Right ventricle myocardium superior (tissue), 1 donor: Measurements from ENCODE around the gene ZNF488. TPM values are rescaled to one million over a fixed set of nuclear protein-coding genes. Genes with fewer than 3 reads are reported as not detected.
"Not testable (repeated sequence)": the region's sequence is repeated elsewhere in the genome, so short reads cannot be mapped to it uniquely, and the experiment has no call there.

Experiments
- ATAC-seq: fragments of 200-7000 bp; cut with Tn5 transposase; one replicate; pipeline ENCODE4 v1.9.1; 2020; ENCODE audit warnings: mild to moderate bottlenecking; ENCODE audit not compliant: poor library complexity
- DNase-seq: peaks from one replicate; pipeline ENCODE4 v3.0.0-alpha.2; 2020
- intact Hi-C: fragments of 100-400 bp; cut with DNase I; formaldehyde crosslinking; loops from one replicate; pipeline ENCODE4 v1.11.2; 2022
- long read RNA-seq: library from polyadenylated mRNA; unstranded; transcript quantifications from one replicate; pipeline ENCODE4 v2.0.0, GENCODE V29; 2021
- total RNA-seq: library from RNA; stranded (reverse); fragmentation: NEBNext Ultra II Directional; extraction: Animal tissue kit (Norgen Biotek cat#: 25700); gene quantifications from one replicate; pipeline ENCODE4 v1.2.1, GENCODE V29; 2021
- donor health status: DM: no; HTN: yes; CAD: no; lungs with severe emphysema.

The ZNF488 gene, protein sequence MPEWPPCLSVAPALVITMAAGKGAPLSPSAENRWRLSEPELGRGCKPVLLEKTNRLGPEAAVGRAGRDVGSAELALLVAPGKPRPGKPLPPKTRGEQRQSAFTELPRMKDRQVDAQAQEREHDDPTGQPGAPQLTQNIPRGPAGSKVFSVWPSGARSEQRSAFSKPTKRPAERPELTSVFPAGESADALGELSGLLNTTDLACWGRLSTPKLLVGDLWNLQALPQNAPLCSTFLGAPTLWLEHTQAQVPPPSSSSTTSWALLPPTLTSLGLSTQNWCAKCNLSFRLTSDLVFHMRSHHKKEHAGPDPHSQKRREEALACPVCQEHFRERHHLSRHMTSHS
- not detected for total RNA-seq
- long read RNA-seq = 0 reads

DNA sequence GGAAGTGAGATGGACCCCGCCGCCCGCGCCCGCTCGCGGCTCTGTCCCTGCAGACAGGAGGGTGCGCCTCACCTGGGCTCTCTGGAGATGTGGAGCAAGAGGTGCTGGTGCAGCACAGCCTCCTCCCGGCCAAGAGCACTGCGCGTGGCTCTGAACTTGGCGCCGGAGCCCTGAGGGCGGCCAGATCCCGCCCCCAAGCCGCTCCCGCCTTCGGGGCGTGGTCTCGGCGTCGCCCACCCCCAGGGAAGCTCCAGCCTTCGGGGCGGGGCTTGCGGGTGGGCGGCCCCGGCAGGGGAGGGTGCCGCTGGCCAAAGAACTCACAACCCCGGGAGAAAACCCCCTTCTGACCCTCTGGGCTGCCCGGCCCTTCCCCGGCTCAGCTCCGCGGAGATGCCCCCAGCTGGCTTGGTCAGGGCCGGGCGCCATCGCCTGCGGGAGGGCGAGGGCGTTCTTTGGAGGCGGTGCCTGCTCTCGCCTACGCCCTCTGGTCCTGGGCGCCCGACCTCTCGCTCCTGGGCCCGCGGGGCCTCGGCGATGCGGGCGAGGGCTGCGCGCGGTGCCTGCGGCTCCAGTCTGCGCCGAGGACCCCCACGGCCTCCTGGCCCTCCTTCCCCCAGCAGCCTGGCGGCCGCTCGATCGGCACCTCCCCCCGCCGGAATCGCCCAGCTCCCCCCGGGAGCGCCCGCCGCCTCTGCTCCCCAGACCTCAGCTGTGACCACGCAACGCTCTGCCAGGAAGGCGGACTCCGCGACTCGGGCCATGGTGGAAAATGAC is at the start of gene ZNF488:
TSS of gene ZNF488 (minus strand) at position 146 of the 774 bp plus-strand sequence. CDS start 15,464 bp downstream, outside the sequence.
- peak; percentile 88 for DNase-seq
- intact Hi-C loops = no loop called here
- peak; percentile 99 for ATAC-seq

- intact Hi-C loops = no loop called here
- no peak for DNase-seq
- ATAC-seq = no peak
Observed at GRCh38 chr10:47425813-47426419, 41.8 kb upstream of the ZNF488 start.

GRCh38 chr10:47424231-47424630 is 40.1 kb upstream of the ZNF488 start:
- DNase-seq = no peak
- ATAC-seq = no peak
- intact Hi-C loops = no loop called here

GRCh38 chr10:47423476-47423875 is 39.4 kb upstream of the ZNF488 start:
- ATAC-seq = no peak

GRCh38 chr10:47421057-47421952 is 37.2 kb upstream of the ZNF488 start:
- DNase-seq = no peak

More at GRCh38 chr10:47423476-47423875, 39.4 kb upstream of the ZNF488 start:
- DNase-seq = no peak
- intact Hi-C loops = no loop called here

DNA sequence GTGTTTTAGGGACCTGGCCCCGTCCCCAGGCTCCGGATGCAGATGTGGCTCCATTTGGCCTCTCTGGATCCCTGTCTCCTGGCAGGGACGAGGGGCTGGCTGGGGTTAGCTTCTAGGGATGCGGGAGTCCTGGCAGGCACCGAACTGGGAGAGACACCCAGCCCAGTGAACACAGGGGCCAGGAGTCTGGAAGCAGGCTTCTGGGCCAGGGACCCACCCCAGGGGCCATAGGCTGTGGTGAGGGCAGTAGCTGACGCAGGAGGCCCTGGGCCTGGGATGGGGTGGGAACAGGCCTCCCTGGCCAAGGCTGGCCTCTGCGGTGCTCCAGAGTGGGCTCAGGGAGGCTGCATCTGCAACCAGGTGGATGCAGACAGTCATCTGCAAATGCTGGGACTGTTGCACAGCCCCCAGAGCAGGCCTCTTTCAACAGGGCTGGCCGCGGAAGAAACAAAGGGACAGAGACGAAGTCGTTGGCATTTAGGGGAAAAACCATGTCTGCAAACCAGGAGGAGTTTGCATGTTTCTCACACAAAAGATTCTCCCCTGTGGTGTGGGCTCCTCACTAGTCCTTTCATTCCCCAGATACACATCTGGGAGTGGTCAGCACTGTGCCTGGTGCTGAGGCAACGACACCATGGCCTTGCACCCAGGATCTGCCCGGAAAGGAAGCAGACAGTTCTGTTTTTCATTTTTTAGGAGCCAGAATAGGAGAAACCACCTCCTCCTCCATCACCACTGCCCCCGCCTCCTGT is 36.4 kb upstream of the ZNF488 start:
- DNase-seq (no peak), ATAC-seq (no peak)
- intact Hi-C loops = no loop called here

More at GRCh38 chr10:47421057-47421952, 37.2 kb upstream of the ZNF488 start:
- no peak for ATAC-seq
- intact Hi-C loops = no loop called here

- ATAC-seq = no peak
- intact Hi-C loops = no loop called here
- DNase-seq = no peak
Observed at GRCh38 chr10:47419421-47419820, 35.3 kb upstream of the ZNF488 start.

DNA sequence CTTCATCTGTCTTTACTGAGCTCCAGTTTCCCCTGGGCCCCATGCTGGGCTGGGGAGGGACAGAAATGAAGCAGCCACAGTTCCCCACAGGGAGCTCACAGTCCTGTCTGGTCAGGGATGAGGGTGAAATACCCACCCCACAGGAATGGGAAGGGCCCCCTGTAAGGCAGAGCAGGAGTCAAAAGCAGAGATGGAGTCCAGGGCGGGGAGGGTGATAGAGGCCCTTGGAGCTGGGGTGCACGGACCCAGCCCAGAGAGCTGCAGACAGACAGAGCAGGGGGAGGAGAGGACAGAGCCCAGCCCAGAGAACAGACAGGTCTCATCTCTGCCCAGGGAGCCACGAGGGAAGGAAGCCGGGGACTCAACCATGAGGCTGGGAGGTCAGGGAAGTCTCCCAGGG is 34.9 kb upstream of the ZNF488 start:
- ATAC-seq = no peak
- intact Hi-C loops = no loop called here
- DNase-seq = no peak

- DNase-seq (no peak), ATAC-seq (no peak)
- intact Hi-C loops = no loop called here
Observed at GRCh38 chr10:47418321-47418720, 34.2 kb upstream of the ZNF488 start.

DNA sequence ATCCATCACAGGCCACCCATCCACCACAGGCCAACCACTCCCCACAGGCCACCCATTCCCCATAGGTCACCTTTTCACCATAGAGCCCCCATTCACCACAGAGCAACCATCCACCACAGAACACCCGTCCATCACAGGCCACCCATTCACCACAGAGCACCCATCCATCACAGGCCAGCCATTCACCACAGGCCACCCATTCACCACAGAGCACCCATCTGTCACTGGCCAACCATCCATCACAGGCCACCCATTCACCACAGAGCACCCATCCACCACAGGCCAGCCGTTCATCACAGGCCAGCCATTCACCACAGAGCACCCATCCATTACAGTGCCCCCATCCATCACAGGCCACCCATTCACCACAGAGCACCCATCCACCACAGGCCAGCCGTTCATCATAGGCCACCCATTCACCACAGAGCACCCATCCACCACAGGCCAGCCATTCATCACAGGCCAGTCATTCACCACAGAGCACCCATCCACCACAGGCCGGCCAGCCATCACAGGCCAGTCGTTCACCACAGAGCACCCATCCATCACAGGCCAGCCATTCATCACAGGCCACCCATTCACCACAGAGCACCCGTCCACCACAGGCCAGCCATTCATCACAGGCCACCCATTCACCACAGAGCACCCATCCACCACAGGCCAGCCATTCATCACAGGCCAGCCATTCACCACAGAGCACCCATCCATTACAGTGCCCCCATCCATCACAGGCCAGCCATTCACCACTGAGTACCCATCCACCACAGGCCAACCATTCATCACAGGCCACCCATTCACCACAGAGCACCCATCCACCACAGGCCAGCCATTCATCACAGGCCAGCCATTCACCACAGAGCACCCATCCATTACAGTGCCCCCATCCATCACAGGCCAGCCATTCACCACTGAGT is 32.5 kb upstream of the ZNF488 start:
- intact Hi-C loops, DNase-seq, ATAC-seq: not testable (repeated sequence)

GRCh38 chr10:47415520-47416304 is 31.6 kb upstream of the ZNF488 start:
- intact Hi-C loops = no loop called here
- DNase-seq = no peak
- no peak for ATAC-seq

DNA sequence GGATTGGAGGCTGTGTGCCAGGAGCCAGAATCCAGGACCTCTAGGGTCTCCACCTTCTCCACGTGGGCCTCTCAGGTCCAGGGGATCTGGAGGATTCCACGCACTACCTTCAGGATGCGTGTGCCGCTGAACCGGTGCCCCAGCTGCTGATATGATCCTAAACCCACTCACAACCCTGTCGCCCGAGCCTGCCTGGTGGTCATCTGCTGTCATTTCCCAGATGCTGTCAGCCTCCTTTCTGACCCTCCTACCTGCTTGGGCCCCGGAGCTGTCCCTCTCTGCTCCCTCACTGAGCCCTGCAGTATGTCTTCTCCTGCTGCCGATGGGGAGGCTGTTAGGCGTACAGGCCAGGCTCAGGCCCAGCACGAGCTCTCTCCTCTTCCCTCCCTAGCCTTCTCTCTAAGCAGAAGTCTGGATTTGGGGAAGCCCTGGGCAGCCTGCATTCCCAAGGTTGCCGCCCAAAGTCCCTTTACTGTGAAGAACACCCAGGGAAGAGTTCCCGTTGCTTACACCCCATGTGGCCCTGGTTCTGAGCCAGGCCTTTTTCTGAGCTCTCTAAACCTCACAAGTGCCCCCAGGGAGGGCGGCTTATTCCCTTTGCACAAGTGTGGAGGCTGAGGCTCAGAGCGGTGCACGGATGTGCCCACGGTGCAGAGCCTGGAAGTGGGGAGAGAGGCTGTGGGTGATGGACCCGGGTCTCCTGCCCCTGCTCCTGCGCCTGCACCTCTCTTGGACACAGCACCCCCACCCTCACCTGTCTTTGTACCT is 30.8 kb upstream of the ZNF488 start:
- no peak for DNase-seq
- no peak for ATAC-seq
- intact Hi-C loops = no loop called here

DNA sequence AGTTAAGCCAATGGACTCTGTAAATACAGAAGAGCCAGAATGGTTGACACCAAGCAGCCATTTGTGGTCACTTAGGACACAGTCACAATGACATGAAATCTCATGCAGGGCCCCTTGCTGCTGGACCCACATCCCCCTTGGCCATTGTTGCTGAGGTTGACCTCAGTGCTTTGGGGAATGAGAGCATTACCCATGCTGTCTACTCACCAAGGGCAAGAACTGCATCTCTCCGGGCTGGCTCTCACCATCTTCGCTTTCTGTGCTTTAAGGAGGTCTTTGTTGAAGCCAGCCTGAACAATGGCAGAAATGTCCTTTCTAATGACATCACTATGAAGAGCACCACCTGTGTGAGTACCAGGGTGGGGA is 30.1 kb upstream of the ZNF488 start:
- DNase-seq (no peak), ATAC-seq (no peak)
- intact Hi-C loops = no loop called here

GRCh38 chr10:47413531-47414226 is 29.6 kb upstream of the ZNF488 start:
- DNase-seq = no peak
- intact Hi-C loops = no loop called here
- no peak for ATAC-seq

GRCh38 chr10:47412869-47413268 is 28.8 kb upstream of the ZNF488 start:
- DNase-seq (no peak), ATAC-seq (no peak)
- intact Hi-C loops = no loop called here
